Loucy (cell line): ENCODE data around the gene TRPM2.

Experiments
- EZH2phosphoT487 ChIP-seq: fragments of 200-600 bp; IDR thresholded peaks from 2 replicates; pipeline ENCODE4 v1.6.1; 2018; ENCODE audit warnings: antibody characterized with exemption, mild to moderate bottlenecking, moderate library complexity, borderline replicate concordance
- TF ChIP-seq, protein P1 (sequence below): fragments of 200-600 bp; sonication (generic); conservative IDR thresholded peaks from 2 replicates; pipeline ENCODE4 v1.5.1; 2014; ENCODE audit warnings: mild to moderate bottlenecking, antibody characterized with exemption, low read length

DNA sequence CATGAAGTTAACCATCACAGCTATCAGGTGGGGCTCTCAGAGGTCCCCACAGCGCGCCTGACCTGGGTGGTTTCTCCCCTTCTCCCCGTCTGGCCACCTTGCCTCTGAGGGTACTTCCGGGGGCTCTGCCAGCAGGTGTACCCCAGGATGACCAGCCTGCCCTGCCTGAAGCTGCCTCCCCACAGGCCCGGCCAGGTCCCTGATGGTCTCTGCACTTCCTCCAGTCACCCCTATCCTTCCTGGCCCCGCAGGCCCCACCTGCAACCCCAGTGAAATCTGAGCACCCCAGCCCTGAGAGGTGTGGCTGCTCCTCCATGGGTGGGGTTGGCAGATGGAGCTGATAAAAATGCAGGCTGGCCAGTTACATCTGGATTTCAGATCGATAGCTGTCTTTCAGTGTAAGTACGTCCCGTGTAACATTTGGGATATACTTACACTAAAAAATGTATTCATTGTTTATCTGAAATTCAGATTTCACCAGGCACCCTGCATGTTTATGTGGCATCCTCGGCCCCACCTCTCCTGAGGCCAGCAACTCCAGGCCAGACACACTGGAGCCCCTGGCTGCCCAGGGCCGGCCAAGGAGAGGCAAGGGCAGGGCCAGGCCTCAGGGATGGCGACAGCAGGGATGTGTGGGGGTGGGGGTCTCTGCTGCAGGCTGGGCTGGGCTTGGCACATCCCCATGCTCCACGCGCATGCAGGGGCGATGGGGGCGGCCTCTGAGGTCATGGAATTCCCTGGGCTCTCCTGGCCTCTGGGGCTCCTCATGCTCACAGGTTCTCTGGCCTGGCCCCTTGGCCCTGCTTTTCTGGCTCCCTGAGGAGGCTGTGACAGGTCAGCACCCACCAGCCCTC is 127.0 kb downstream of the TRPM2 start:
- TF ChIP-seq, protein P1, sequence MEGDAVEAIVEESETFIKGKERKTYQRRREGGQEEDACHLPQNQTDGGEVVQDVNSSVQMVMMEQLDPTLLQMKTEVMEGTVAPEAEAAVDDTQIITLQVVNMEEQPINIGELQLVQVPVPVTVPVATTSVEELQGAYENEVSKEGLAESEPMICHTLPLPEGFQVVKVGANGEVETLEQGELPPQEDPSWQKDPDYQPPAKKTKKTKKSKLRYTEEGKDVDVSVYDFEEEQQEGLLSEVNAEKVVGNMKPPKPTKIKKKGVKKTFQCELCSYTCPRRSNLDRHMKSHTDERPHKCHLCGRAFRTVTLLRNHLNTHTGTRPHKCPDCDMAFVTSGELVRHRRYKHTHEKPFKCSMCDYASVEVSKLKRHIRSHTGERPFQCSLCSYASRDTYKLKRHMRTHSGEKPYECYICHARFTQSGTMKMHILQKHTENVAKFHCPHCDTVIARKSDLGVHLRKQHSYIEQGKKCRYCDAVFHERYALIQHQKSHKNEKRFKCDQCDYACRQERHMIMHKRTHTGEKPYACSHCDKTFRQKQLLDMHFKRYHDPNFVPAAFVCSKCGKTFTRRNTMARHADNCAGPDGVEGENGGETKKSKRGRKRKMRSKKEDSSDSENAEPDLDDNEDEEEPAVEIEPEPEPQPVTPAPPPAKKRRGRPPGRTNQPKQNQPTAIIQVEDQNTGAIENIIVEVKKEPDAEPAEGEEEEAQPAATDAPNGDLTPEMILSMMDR, result no peak
- TF ChIP-seq EZH2phosphoT487, result no peak
